Measurements from ENCODE around the gene ZDHHC14.
"Not testable (repeated sequence)": the region's sequence is repeated elsewhere in the genome, so short reads cannot be mapped to it uniquely, and the experiment has no call there.

ZDHHC14 gene

GRCh38 chr6:157460182-157460999 lies 79.4 kb downstream of the ZDHHC14 start:
- TF ChIP-seq CTCF (conservative IDR thresholded peaks at IDR 0.05; ENCODE audit: low read depth): no peak
- no peak for DNase-seq (ENCODE audit: low spot score)
- no peak overlapping the region for H3K27ac ChIP-seq
- ChIA-PET POLR2A (ENCODE audit: low non-redundant PET) (no interaction called here), CTCF (no interaction called here)

- CTCF ChIA-PET: interaction anchor here (0.5 kb wide), 1 partner anchor 141 kb away, joined by 3 read pairs; no protein-coding TSS in a partner anchor
- no peak for DNase-seq (ENCODE audit: low spot score)
- no peak for TF ChIP-seq CTCF (conservative IDR thresholded peaks at IDR 0.05; ENCODE audit: low read depth)
- no peak overlapping the region for H3K27ac ChIP-seq
- POLR2A ChIA-PET (ENCODE audit: low non-redundant PET): no interaction called here
Observed at GRCh38 chr6:157461000-157461915, 80.3 kb downstream of the ZDHHC14 start.

GRCh38 chr6:157462956-157463742 lies 82.2 kb downstream of the ZDHHC14 start:
- no peak for TF ChIP-seq CTCF (conservative IDR thresholded peaks at IDR 0.05; ENCODE audit: low read depth)
- DNase-seq (ENCODE audit: low spot score): peak; percentile 40
- CTCF ChIA-PET: interaction anchor here (0.6 kb wide), 1 partner anchor 148 kb away, joined by 3 read pairs; no protein-coding TSS in a partner anchor
- no peak overlapping the region for H3K27ac ChIP-seq
- POLR2A ChIA-PET (ENCODE audit: low non-redundant PET): no interaction called here

- DNase-seq (ENCODE audit: low spot score); H3K27ac ChIP-seq; CTCF ChIA-PET; POLR2A ChIA-PET (ENCODE audit: low non-redundant PET): not testable (repeated sequence)
Observed at GRCh38 chr6:157463743-157464135, 82.7 kb downstream of the ZDHHC14 start.

- TF ChIP-seq CTCF (conservative IDR thresholded peaks at IDR 0.05; ENCODE audit: low read depth): no peak
- ChIA-PET POLR2A (ENCODE audit: low non-redundant PET) (no interaction called here), CTCF (interaction anchor here (0.6 kb wide), 1 partner anchor 21 kb away, joined by 3 read pairs; no protein-coding TSS in a partner anchor)
- no peak for DNase-seq (ENCODE audit: low spot score)
- no peak overlapping the region for H3K27ac ChIP-seq
Observed at GRCh38 chr6:157464653-157465535, 83.9 kb downstream of the ZDHHC14 start.

GRCh38 chr6:157466342-157466648 lies 85.3 kb downstream of the ZDHHC14 start:
- POLR2A ChIA-PET (ENCODE audit: low non-redundant PET): no interaction called here
- CTCF ChIA-PET: no interaction called here
- no peak overlapping the region for H3K27ac ChIP-seq
- TF ChIP-seq CTCF (conservative IDR thresholded peaks at IDR 0.05; ENCODE audit: low read depth): no peak
- no peak for DNase-seq (ENCODE audit: low spot score)

GRCh38 chr6:157467339-157467738 lies 86.3 kb downstream of the ZDHHC14 start:
- POLR2A ChIA-PET (ENCODE audit: low non-redundant PET); H3K27ac ChIP-seq; CTCF ChIA-PET; DNase-seq (ENCODE audit: low spot score): not testable (repeated sequence)

Measured in RWPE1 (cell line).